GM12874 (cell line): Measurements from ENCODE around the gene NRG2.

Experiments used
- CTCF ChIP-seq: IDR thresholded peaks from 2 replicates; pipeline ENCODE4 v1.5.1; 2011; ENCODE audit warnings: low read depth, mild to moderate bottlenecking, control low read depth, low read length, moderate library complexity; ENCODE audit not compliant: insufficient read depth

The NRG2 gene

GRCh38 chr5:139837711-139838380 is 205.3 kb downstream of the NRG2 start:
- no peak for TF ChIP-seq CTCF

- TF ChIP-seq CTCF = no peak
These were observed 206.5 kb downstream of the NRG2 start for GRCh38 chr5:139836469-139837208.

- TF ChIP-seq CTCF = no peak
These were observed 207.4 kb downstream of the NRG2 start for GRCh38 chr5:139835656-139836055.

- TF ChIP-seq CTCF = no peak
These were observed 209.6 kb downstream of the NRG2 start for GRCh38 chr5:139833525-139833924.

GRCh38 chr5:139831624-139832023 is 211.5 kb downstream of the NRG2 start:
- TF ChIP-seq CTCF = no peak

- TF ChIP-seq CTCF = no peak
These were observed 213.6 kb downstream of the NRG2 start for GRCh38 chr5:139829471-139829870.

- TF ChIP-seq CTCF = no peak
These were observed 214.7 kb downstream of the NRG2 start for GRCh38 chr5:139828207-139828895.
